NCI-H187 treated with DMSO at 0.1 percent for 48 hours (cell line): ENCODE data around the gene TREM2.

Experiments
- DNase-seq: peaks from one replicate; lab custom pipeline; 2025; lab: John Stamatoyannopoulos, UW

TREM2 gene

GRCh38 chr6:41182069-41183034 lies 19.4 kb upstream of the TREM2 start:
- peak; percentile 66 for DNase-seq

GRCh38 chr6:41181566-41181965 lies 18.6 kb upstream of the TREM2 start:
- DNase-seq, result no peak

- no peak for DNase-seq
Measured at GRCh38 chr6:41179163-41179562, 16.2 kb upstream of the TREM2 start.

- no peak for DNase-seq
Measured at GRCh38 chr6:41177695-41178094, 14.8 kb upstream of the TREM2 start.

- DNase-seq, result no peak
Measured at GRCh38 chr6:41177287-41177686, 14.4 kb upstream of the TREM2 start.

- no peak for DNase-seq
Measured at GRCh38 chr6:41176189-41176588, 13.3 kb upstream of the TREM2 start.

- DNase-seq, result no peak
Measured at GRCh38 chr6:41175084-41175483, 12.2 kb upstream of the TREM2 start.

- DNase-seq, result no peak
Measured at GRCh38 chr6:41174610-41175009, 11.7 kb upstream of the TREM2 start.

GRCh38 chr6:41171908-41172307 lies 9.0 kb upstream of the TREM2 start:
- no peak for DNase-seq

- no peak for DNase-seq
Measured at GRCh38 chr6:41170547-41171160, 7.7 kb upstream of the TREM2 start.

GRCh38 chr6:41167173-41167963 lies 4.5 kb upstream of the TREM2 start:
- DNase-seq, result no peak

- no peak for DNase-seq
Measured at GRCh38 chr6:41164551-41165120, 1.7 kb upstream of the TREM2 start.

GRCh38 chr6:41163419-41163717 lies 452 bp upstream of the TREM2 start:
- DNase-seq, result no peak

GRCh38 chr6:41161851-41162552 lies 914 bp downstream of the TREM2 start:
- DNase-seq, result no peak

GRCh38 chr6:41161380-41161779 lies 1.5 kb downstream of the TREM2 start:
- DNase-seq, result no peak

GRCh38 chr6:41160933-41161332 lies 2.0 kb downstream of the TREM2 start:
- no peak for DNase-seq

GRCh38 chr6:41159415-41160082 lies 3.4 kb downstream of the TREM2 start:
- no peak for DNase-seq

GRCh38 chr6:41157323-41157722 lies 5.6 kb downstream of the TREM2 start:
- no peak for DNase-seq

- no peak for DNase-seq
Measured at GRCh38 chr6:41156771-41157170, 6.1 kb downstream of the TREM2 start.

GRCh38 chr6:41156001-41156400 lies 6.9 kb downstream of the TREM2 start:
- no peak for DNase-seq

GRCh38 chr6:41155132-41155805 lies 7.6 kb downstream of the TREM2 start:
- DNase-seq, result no peak
